Cardiac muscle cell (in vitro differentiated cells and primary cell): ENCODE results near the gene TNRC6C. TPM values are rescaled to one million over a fixed set of nuclear protein-coding genes. Genes with fewer than 3 reads are reported as not detected.
A peak's percentile ranks its signal among the peaks of the same experiment; 100 is the strongest.

Experiments used
- DNase-seq, 2 donors: peaks; one replicate each; pipeline versions ENCODE4 v3.0.0 to v3.0.0-alpha.2; 2010 to 2017; ENCODE audit warnings: low read depth in 1 of 2, low spot score in 1 of 2
- H3K27ac ChIP-seq: fragments of 200-600 bp; sonication (generic); 2 replicates; pipeline ENCODE4 v1.5.1; 2016
- H3K27me3 ChIP-seq: fragments of 200-600 bp; sonication (generic); 2 replicates; pipeline ENCODE4 v1.6.0; 2016; ENCODE audit warnings: control low read depth
- H3K36me3 ChIP-seq: fragments of 200-600 bp; sonication (generic); 2 replicates; pipeline ENCODE4 v1.5.1; 2016; ENCODE audit warnings: control low read depth
- H3K4me1 ChIP-seq: fragments of 200-600 bp; sonication (generic); 2 replicates; pipeline ENCODE4 v1.8.1; 2017; ENCODE audit warnings: low read depth, mild to moderate bottlenecking, mixed run types
- H3K4me3 ChIP-seq: fragments of 200-600 bp; sonication (generic); 2 replicates; pipeline ENCODE4 v1.5.1; 2016; ENCODE audit warnings: mild to moderate bottlenecking
- H3K9me3 ChIP-seq: fragments of 200-600 bp; sonication (generic); 2 replicates; pipeline ENCODE4 v1.5.1; 2017; ENCODE audit warnings: low read depth, mild to moderate bottlenecking, control low read depth
- polyA plus RNA-seq: library from polyadenylated mRNA; unstranded; fragments of >200 nt; fragmentation: Nextera tagmentation; extraction: Ambion mirVana; gene quantifications from 2 replicates; pipeline ENCODE4 v1.2.1, GENCODE V29; 2016
- total RNA-seq: library from RNA; depleted of rRNA; stranded (reverse); fragments of >200 nt; gene quantifications from 2 replicates; pipeline ENCODE4 v1.2.3, GENCODE V29; 2016
- TF ChIP-seq, protein P1 (sequence below): IDR thresholded peaks from 2 replicates; pipeline ENCODE4 v1.5.1; 2012; ENCODE audit warnings: low read depth, mild to moderate bottlenecking, low read length

Gene TNRC6C
- total and polyA plus RNA-seq, 2 experiments from 2014 or later, result 6.5 to 13.3 TPM

DNA sequence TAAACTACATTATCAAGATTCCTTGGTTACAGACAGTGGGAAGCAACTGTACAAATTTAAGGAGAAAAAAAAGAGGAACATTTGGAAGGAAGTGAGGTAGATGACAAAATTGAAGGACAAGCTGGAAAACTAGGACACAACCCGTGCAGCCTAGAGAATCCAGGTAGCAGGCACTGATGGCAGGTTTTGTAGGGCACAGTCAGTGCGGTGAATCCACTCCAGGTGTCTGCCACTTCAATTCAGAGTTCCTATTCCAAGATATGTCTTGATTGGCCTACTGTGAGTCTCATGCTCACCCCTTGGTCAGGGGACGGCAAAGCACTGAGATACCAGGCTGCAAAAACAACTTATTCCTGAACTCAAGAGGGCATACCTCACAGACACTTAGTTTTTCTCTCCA, 37.8 kb downstream of the TNRC6C start:
- no peak overlapping the region for H3K4me3 ChIP-seq
- H3K36me3 ChIP-seq, result no peaks in the 10 kb centered on the region
- no peaks in the 10 kb centered on the region for H3K27me3 ChIP-seq
- TF ChIP-seq, protein P1, sequence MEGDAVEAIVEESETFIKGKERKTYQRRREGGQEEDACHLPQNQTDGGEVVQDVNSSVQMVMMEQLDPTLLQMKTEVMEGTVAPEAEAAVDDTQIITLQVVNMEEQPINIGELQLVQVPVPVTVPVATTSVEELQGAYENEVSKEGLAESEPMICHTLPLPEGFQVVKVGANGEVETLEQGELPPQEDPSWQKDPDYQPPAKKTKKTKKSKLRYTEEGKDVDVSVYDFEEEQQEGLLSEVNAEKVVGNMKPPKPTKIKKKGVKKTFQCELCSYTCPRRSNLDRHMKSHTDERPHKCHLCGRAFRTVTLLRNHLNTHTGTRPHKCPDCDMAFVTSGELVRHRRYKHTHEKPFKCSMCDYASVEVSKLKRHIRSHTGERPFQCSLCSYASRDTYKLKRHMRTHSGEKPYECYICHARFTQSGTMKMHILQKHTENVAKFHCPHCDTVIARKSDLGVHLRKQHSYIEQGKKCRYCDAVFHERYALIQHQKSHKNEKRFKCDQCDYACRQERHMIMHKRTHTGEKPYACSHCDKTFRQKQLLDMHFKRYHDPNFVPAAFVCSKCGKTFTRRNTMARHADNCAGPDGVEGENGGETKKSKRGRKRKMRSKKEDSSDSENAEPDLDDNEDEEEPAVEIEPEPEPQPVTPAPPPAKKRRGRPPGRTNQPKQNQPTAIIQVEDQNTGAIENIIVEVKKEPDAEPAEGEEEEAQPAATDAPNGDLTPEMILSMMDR, result no peak
- DNase-seq, result no peak
- no peaks in the 10 kb centered on the region for H3K9me3 ChIP-seq
- H3K27ac ChIP-seq, result no peak overlapping the region
- peaks cover 18% of the 10 kb centered on the region for H3K4me1 ChIP-seq

DNA sequence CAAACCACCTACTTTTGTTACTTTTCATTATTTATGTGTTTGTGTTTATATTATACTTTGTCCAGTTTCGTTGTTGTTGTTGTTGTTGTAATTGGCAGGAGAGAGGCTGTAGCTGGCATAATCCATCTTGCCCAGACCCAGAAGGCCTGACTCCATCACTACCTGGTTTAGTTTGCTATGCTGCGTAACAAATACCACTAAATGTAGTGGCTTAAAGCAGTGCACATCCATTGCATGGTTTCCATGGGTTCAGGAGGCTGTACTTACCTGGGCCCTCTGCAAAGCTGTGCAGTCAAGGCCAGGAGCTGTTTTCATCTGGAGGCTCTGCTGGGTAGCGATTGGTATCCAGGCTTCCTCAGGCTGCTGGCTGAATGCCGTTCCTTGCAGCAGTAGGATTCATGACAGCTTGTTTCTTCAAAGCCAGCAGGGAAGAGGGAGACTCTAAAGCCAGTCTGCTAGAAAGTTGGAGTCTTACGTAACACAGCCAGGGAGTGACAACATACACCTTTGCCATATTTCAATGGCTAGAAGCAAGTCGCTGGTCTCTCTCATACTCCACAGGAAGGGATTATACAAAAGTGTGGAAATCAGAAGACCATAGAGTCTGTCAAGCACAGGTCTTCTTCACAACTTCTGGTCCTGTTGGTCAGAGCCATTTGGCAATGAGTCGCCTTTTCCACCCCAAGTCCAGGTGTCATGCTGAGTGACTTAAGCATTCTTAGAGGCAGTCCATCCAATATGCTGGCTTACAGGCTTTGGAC, 41.1 kb downstream of the TNRC6C start:
- peak in 1 of 2 donors; percentile 60 for DNase-seq
- TF ChIP-seq, protein P1, result no peak
- H3K36me3 ChIP-seq, result peaks cover 2% of the 10 kb centered on the region
- no peak overlapping the region for H3K4me3 ChIP-seq
- no peak overlapping the region for H3K27ac ChIP-seq
- peaks cover 9% of the 10 kb centered on the region for H3K4me1 ChIP-seq
- no peaks in the 10 kb centered on the region for H3K9me3 ChIP-seq
- H3K27me3 ChIP-seq, result no peaks in the 10 kb centered on the region

DNA sequence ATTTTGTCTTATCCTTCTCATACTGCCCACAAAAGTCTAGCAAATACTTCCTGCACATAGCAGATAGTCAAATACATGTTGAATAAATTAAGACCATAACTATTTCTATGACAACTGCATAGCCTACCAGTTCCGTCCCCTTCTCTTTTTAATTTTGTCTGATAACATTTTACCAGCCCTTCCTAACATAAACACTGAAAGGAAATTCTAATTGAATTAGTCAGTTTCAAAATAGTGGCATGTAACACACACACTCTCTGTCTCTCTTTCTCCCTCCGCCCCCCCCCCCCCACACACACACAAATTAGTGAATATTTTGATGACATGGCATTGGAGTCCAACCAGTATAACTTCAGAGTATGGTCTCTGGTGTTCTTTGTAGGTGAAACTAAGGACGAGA, 41.8 kb downstream of the TNRC6C start:
- H3K27ac ChIP-seq, result no peak overlapping the region
- no peak overlapping the region for H3K4me3 ChIP-seq
- H3K36me3 ChIP-seq, result peaks cover 7% of the 10 kb centered on the region
- TF ChIP-seq, protein P1, result no peak
- H3K27me3 ChIP-seq, result no peaks in the 10 kb centered on the region
- no peaks in the 10 kb centered on the region for H3K9me3 ChIP-seq
- H3K4me1 ChIP-seq, result peaks cover 2% of the 10 kb centered on the region
- peak in 1 of 2 donors; percentile 56 for DNase-seq

DNA sequence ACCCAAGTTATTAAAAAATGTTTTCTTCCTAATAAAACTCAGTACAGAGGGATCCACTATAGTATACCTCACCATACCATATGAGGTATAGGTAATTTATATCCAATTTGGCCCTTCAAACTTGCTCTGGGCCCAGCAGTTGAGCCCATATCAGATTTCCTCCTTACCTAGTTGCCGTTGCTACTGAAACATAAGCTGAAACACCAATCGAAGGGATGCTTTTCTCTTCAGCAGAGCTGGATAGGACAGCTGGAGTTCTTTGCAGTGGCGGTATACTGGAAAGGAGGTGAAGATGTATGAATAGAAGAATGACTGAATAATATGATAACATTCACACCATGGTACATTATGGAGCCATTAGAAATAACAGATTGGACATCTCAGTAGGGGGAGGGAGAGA, 42.7 kb downstream of the TNRC6C start:
- peak; percentile 25 to 36 for DNase-seq
- H3K27ac ChIP-seq, result peak overlapping the region; percentile 1
- no peaks in the 10 kb centered on the region for H3K4me1 ChIP-seq
- TF ChIP-seq, protein P1, result no peak
- H3K9me3 ChIP-seq, result no peaks in the 10 kb centered on the region
- no peaks in the 10 kb centered on the region for H3K27me3 ChIP-seq
- peaks cover 10% of the 10 kb centered on the region for H3K36me3 ChIP-seq
- H3K4me3 ChIP-seq, result no peak overlapping the region

DNA sequence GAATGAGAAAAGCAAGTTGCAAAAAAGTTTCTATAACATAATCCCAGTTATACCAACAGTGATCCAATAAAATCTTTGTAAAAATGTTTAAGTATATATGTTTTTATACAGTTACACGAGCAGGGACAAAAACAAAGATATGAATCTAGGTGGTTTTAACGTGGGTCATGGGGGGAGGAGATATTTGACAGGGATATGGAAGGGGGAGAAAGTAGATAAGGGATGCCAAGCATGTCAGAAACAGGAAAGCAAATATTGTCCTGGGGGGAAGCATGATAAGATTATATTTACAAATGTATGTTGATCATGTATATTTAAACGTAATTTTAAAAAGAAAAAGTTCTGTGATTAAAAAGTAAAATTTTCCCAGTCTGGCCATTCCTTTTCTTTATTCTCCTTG, 43.1 kb downstream of the TNRC6C start:
- no peak overlapping the region for H3K27ac ChIP-seq
- H3K4me3 ChIP-seq, result no peak overlapping the region
- H3K27me3 ChIP-seq, result no peaks in the 10 kb centered on the region
- no peaks in the 10 kb centered on the region for H3K4me1 ChIP-seq
- peaks cover 10% of the 10 kb centered on the region for H3K36me3 ChIP-seq
- no peaks in the 10 kb centered on the region for H3K9me3 ChIP-seq
- DNase-seq, result no peak
- TF ChIP-seq, protein P1, result no peak
